Measurements from ENCODE around the gene SMAD7.

The SMAD7 gene

GRCh38 chr18:48992133-48992532 lies 41.4 kb upstream of the SMAD7 start:
- no peak overlapping the region for H3K9ac ChIP-seq (ENCODE audit: low read length)
- H3K4me1 ChIP-seq (ENCODE audit: control insufficient read depth, insufficient read depth, low read length), result peaks cover 30% of the 10 kb centered on the region
- no peak overlapping the region for H3K4me3 ChIP-seq (ENCODE audit: low read length)
- H3K27me3 ChIP-seq (ENCODE audit: control insufficient read depth, insufficient read depth, low read length), result no peaks in the 10 kb centered on the region
- H3K9me3 ChIP-seq (ENCODE audit: control insufficient read depth, low read length), result no peaks in the 10 kb centered on the region
- H3K36me3 ChIP-seq (ENCODE audit: control insufficient read depth, insufficient read depth, low read length), result no peaks in the 10 kb centered on the region

GRCh38 chr18:48991676-48992075 lies 40.9 kb upstream of the SMAD7 start:
- H3K9ac ChIP-seq (ENCODE audit: low read length), result no peak overlapping the region
- no peaks in the 10 kb centered on the region for H3K36me3 ChIP-seq (ENCODE audit: control insufficient read depth, insufficient read depth, low read length)
- no peaks in the 10 kb centered on the region for H3K27me3 ChIP-seq (ENCODE audit: control insufficient read depth, insufficient read depth, low read length)
- H3K4me3 ChIP-seq (ENCODE audit: low read length), result no peak overlapping the region
- peaks cover 25% of the 10 kb centered on the region for H3K4me1 ChIP-seq (ENCODE audit: control insufficient read depth, insufficient read depth, low read length)
- H3K9me3 ChIP-seq (ENCODE audit: control insufficient read depth, low read length), result no peaks in the 10 kb centered on the region

- no peaks in the 10 kb centered on the region for H3K9me3 ChIP-seq (ENCODE audit: control insufficient read depth, low read length)
- H3K4me3 ChIP-seq (ENCODE audit: low read length), result no peak overlapping the region
- H3K36me3 ChIP-seq (ENCODE audit: control insufficient read depth, insufficient read depth, low read length), result no peaks in the 10 kb centered on the region
- H3K9ac ChIP-seq (ENCODE audit: low read length), result no peak overlapping the region
- H3K27me3 ChIP-seq (ENCODE audit: control insufficient read depth, insufficient read depth, low read length), result no peaks in the 10 kb centered on the region
- H3K4me1 ChIP-seq (ENCODE audit: control insufficient read depth, insufficient read depth, low read length), result peaks cover 25% of the 10 kb centered on the region
Observed at GRCh38 chr18:48991319-48991660, 40.5 kb upstream of the SMAD7 start.

- Histone ChIP-seq H3K27me3 (ENCODE audit: control insufficient read depth, insufficient read depth, low read length) (no peaks in the 10 kb centered on the region), H3K4me1 (ENCODE audit: control insufficient read depth, insufficient read depth, low read length) (peaks cover 25% of the 10 kb centered on the region), H3K9ac (ENCODE audit: low read length) (no peak overlapping the region), H3K4me3 (ENCODE audit: low read length) (no peak overlapping the region), H3K9me3 (ENCODE audit: control insufficient read depth, low read length) (no peaks in the 10 kb centered on the region), H3K36me3 (ENCODE audit: control insufficient read depth, insufficient read depth, low read length) (no peaks in the 10 kb centered on the region)
Observed at GRCh38 chr18:48990481-48991318, 39.9 kb upstream of the SMAD7 start.

GRCh38 chr18:48989304-48990303 lies 38.8 kb upstream of the SMAD7 start:
- peaks cover 25% of the 10 kb centered on the region for H3K4me1 ChIP-seq (ENCODE audit: control insufficient read depth, insufficient read depth, low read length)
- no peak overlapping the region for H3K9ac ChIP-seq (ENCODE audit: low read length)
- no peak overlapping the region for H3K4me3 ChIP-seq (ENCODE audit: low read length)
- no peaks in the 10 kb centered on the region for H3K9me3 ChIP-seq (ENCODE audit: control insufficient read depth, low read length)
- H3K36me3 ChIP-seq (ENCODE audit: control insufficient read depth, insufficient read depth, low read length), result no peaks in the 10 kb centered on the region
- H3K27me3 ChIP-seq (ENCODE audit: control insufficient read depth, insufficient read depth, low read length), result no peaks in the 10 kb centered on the region

GRCh38 chr18:48988508-48989303 lies 37.9 kb upstream of the SMAD7 start:
- Histone ChIP-seq H3K4me1 (ENCODE audit: control insufficient read depth, insufficient read depth, low read length) (peaks cover 18% of the 10 kb centered on the region), H3K4me3 (ENCODE audit: low read length) (no peak overlapping the region), H3K36me3 (ENCODE audit: control insufficient read depth, insufficient read depth, low read length) (no peaks in the 10 kb centered on the region), H3K9me3 (ENCODE audit: control insufficient read depth, low read length) (no peaks in the 10 kb centered on the region), H3K27me3 (ENCODE audit: control insufficient read depth, insufficient read depth, low read length) (no peaks in the 10 kb centered on the region), H3K9ac (ENCODE audit: low read length) (no peak overlapping the region)

- H3K9ac ChIP-seq (ENCODE audit: low read length), result no peak overlapping the region
- no peak overlapping the region for H3K4me3 ChIP-seq (ENCODE audit: low read length)
- H3K4me1 ChIP-seq (ENCODE audit: control insufficient read depth, insufficient read depth, low read length), result peaks cover 9% of the 10 kb centered on the region
- no peaks in the 10 kb centered on the region for H3K9me3 ChIP-seq (ENCODE audit: control insufficient read depth, low read length)
- H3K36me3 ChIP-seq (ENCODE audit: control insufficient read depth, insufficient read depth, low read length), result no peaks in the 10 kb centered on the region
- no peaks in the 10 kb centered on the region for H3K27me3 ChIP-seq (ENCODE audit: control insufficient read depth, insufficient read depth, low read length)
Observed at GRCh38 chr18:48987821-48988220, 37.1 kb upstream of the SMAD7 start.

GRCh38 chr18:48986851-48987761 lies 36.3 kb upstream of the SMAD7 start:
- Histone ChIP-seq H3K9me3 (ENCODE audit: control insufficient read depth, low read length) (no peaks in the 10 kb centered on the region), H3K36me3 (ENCODE audit: control insufficient read depth, insufficient read depth, low read length) (no peaks in the 10 kb centered on the region), H3K4me1 (ENCODE audit: control insufficient read depth, insufficient read depth, low read length) (peaks cover 8% of the 10 kb centered on the region), H3K9ac (ENCODE audit: low read length) (no peak overlapping the region), H3K4me3 (ENCODE audit: low read length) (no peak overlapping the region), H3K27me3 (ENCODE audit: control insufficient read depth, insufficient read depth, low read length) (no peaks in the 10 kb centered on the region)

- Histone ChIP-seq H3K9me3 (ENCODE audit: control insufficient read depth, low read length) (no peaks in the 10 kb centered on the region), H3K27me3 (ENCODE audit: control insufficient read depth, insufficient read depth, low read length) (no peaks in the 10 kb centered on the region), H3K36me3 (ENCODE audit: control insufficient read depth, insufficient read depth, low read length) (no peaks in the 10 kb centered on the region), H3K9ac (ENCODE audit: low read length) (no peak overlapping the region), H3K4me3 (ENCODE audit: low read length) (no peak overlapping the region), H3K4me1 (ENCODE audit: control insufficient read depth, insufficient read depth, low read length) (peaks cover 4% of the 10 kb centered on the region)
Observed at GRCh38 chr18:48985161-48985560, 34.4 kb upstream of the SMAD7 start.

- Histone ChIP-seq H3K27me3 (ENCODE audit: control insufficient read depth, insufficient read depth, low read length) (no peaks in the 10 kb centered on the region), H3K4me1 (ENCODE audit: control insufficient read depth, insufficient read depth, low read length) (peaks cover 13% of the 10 kb centered on the region), H3K36me3 (ENCODE audit: control insufficient read depth, insufficient read depth, low read length) (no peaks in the 10 kb centered on the region), H3K4me3 (ENCODE audit: low read length) (no peak overlapping the region), H3K9ac (ENCODE audit: low read length) (no peak overlapping the region), H3K9me3 (ENCODE audit: control insufficient read depth, low read length) (no peaks in the 10 kb centered on the region)
Observed at GRCh38 chr18:48983793-48984437, 33.1 kb upstream of the SMAD7 start.

Data from mucosa of stomach (tissue), 1 donor.